GM23338 (cell line): ENCODE measurements around the gene SLC22A3. TPM values are rescaled to one million over a fixed set of nuclear protein-coding genes. Genes with fewer than 3 reads are reported as not detected.

Experiments
- ATAC-seq: fragments of 200-7000 bp; cut with Tn5 transposase; 3 replicates; pipeline ENCODE4 v1.9.1; 2020
- DNase-seq: peaks from one replicate; pipeline ENCODE4 v3.0.0-alpha.2; 2015; ENCODE audit warnings: low spot score
- H2AFZ ChIP-seq: fragments of 200-600 bp; sonication (generic); 2 replicates; pipeline ENCODE4 v1.8.0; 2016; ENCODE audit warnings: antibody characterized with exemption, mild to moderate bottlenecking, moderate library complexity
- H3F3A ChIP-seq: fragments of 200-600 bp; sonication (generic); replicated peaks from 2 replicates; pipeline ENCODE4 v1.8.0; 2017; ENCODE audit warnings: antibody characterized with exemption, mixed run types, low read depth
- H3K27ac ChIP-seq: fragments of 200-600 bp; sonication (generic); 2 replicates; pipeline ENCODE4 v1.6.1; 2016; ENCODE audit warnings: low read depth
- H3K27me3 ChIP-seq: fragments of 200-600 bp; sonication (generic); 2 replicates; pipeline ENCODE4 v1.8.0; 2016; ENCODE audit warnings: mild to moderate bottlenecking, mixed run types, moderate library complexity; ENCODE audit not compliant: insufficient read depth
- H3K36me3 ChIP-seq: fragments of 200-600 bp; sonication (generic); 2 replicates; pipeline ENCODE4 v1.8.0; 2016; ENCODE audit warnings: mild to moderate bottlenecking; ENCODE audit not compliant: insufficient read depth
- H3K4me1 ChIP-seq: fragments of 200-600 bp; sonication (generic); 2 replicates; pipeline ENCODE4 v1.8.0; 2016; ENCODE audit warnings: mild to moderate bottlenecking, moderate library complexity; ENCODE audit not compliant: insufficient read depth
- H3K4me2 ChIP-seq: fragments of 200-600 bp; sonication (generic); 2 replicates; pipeline ENCODE4 v1.7.1; 2017; ENCODE audit warnings: mixed run types
- H3K4me3 ChIP-seq: fragments of 200-600 bp; sonication (generic); 2 replicates; pipeline ENCODE4 v1.6.1; 2016; ENCODE audit warnings: mixed run types
- H3K79me2 ChIP-seq: fragments of 200-600 bp; sonication (generic); replicated peaks from 2 replicates; pipeline ENCODE4 v1.8.0; 2017; ENCODE audit warnings: mild to moderate bottlenecking; ENCODE audit not compliant: insufficient read depth
- H3K9me2 ChIP-seq: fragments of 200-600 bp; sonication (generic); 2 replicates; pipeline ENCODE4 v1.8.0; 2017; ENCODE audit not compliant: insufficient read depth
- H4K20me1 ChIP-seq: fragments of 200-600 bp; sonication (generic); replicated peaks from 2 replicates; pipeline ENCODE4 v1.8.0; 2017; ENCODE audit warnings: mild to moderate bottlenecking; ENCODE audit not compliant: insufficient read depth
- H3K27ac Mint-ChIP-seq: 2 replicates; pipeline ENCODE4 v1.8.0; 2020; ENCODE audit warnings: inconsistent platforms, mild to moderate bottlenecking, moderate library complexity, mixed read lengths
- H3K27me3 Mint-ChIP-seq: 3 replicates; pipeline ENCODE4 v1.8.0; 2022; ENCODE audit warnings: low read depth, mild to moderate bottlenecking, moderate library complexity, mixed read lengths, inconsistent platforms; ENCODE audit not compliant: insufficient read depth, poor library complexity
- H3K36me3 Mint-ChIP-seq: 3 replicates; pipeline ENCODE4 v1.8.0; 2021; ENCODE audit warnings: low read depth, mild to moderate bottlenecking, inconsistent platforms, moderate library complexity, mixed read lengths
- H3K4me1 Mint-ChIP-seq: 3 replicates; pipeline ENCODE4 v1.8.0; 2020; ENCODE audit warnings: mild to moderate bottlenecking, inconsistent platforms, mixed read lengths
- H3K4me3 Mint-ChIP-seq: 3 replicates; pipeline ENCODE4 v1.8.0; 2021; ENCODE audit warnings: moderate library complexity, mild to moderate bottlenecking, inconsistent platforms, mixed read lengths
- H3K9me3 Mint-ChIP-seq: 3 replicates; pipeline ENCODE4 v1.8.0; 2020; ENCODE audit warnings: moderate library complexity, mild to moderate bottlenecking, inconsistent platforms, mixed read lengths
- EZH2 ChIP-seq: fragments of 200-600 bp; sonication (generic); IDR thresholded peaks from one replicate; pipeline ENCODE4 v1.8.0; 2017; ENCODE audit warnings: antibody characterized with exemption, mild to moderate bottlenecking, low read depth; ENCODE audit not compliant: unreplicated experiment
- EZH2phosphoT487 ChIP-seq: fragments of 200-600 bp; sonication (generic); IDR thresholded peaks from one replicate; pipeline ENCODE4 v1.8.1; 2018; ENCODE audit warnings: antibody characterized with exemption; ENCODE audit not compliant: unreplicated experiment
- POLR2AphosphoS5 ChIP-seq: IDR thresholded peaks from 2 replicates; pipeline ENCODE4 v1.6.1; 2016; ENCODE audit warnings: antibody characterized with exemption, low read depth
- STAT1 ChIP-seq: IDR thresholded peaks from one replicate; pipeline ENCODE4 v1.6.1; 2016; ENCODE audit warnings: antibody characterized with exemption; ENCODE audit not compliant: unreplicated experiment
- ZNF114 ChIP-seq: fragments of 250-450 bp; sonication (Bioruptor Pico); IDR thresholded peaks from 2 replicates; pipeline ENCODE4 v1.5.0; 2020; ENCODE audit warnings: mild to moderate bottlenecking, moderate library complexity
- ZNF331 ChIP-seq: fragments of 250-450 bp; sonication (Bioruptor Pico); IDR thresholded peaks from 2 replicates; pipeline ENCODE4 v1.5.0; 2020; ENCODE audit warnings: low read depth, mild to moderate bottlenecking, moderate library complexity
- polyA plus RNA-seq: library from polyadenylated mRNA; unstranded; fragments of >200 nt; fragmentation: Nextera tagmentation; extraction: Ambion mirVana; gene quantifications from 2 replicates; pipeline ENCODE4 v1.2.1, GENCODE V29; 2016
- total RNA-seq: library from RNA; depleted of rRNA; stranded (reverse); fragments of >200 nt; shearing (Covaris generic); gene quantifications from 2 replicates; pipeline ENCODE4 v1.2.3, GENCODE V29; 2014
- TF ChIP-seq, protein P1 (sequence below): IDR thresholded peaks from one replicate; pipeline ENCODE4 v1.6.1; 2018; ENCODE audit warnings: antibody characterized with exemption; ENCODE audit not compliant: unreplicated experiment
- TF ChIP-seq, protein P2 (sequence below): fragments of 250-450 bp; sonication (Bioruptor Pico); IDR thresholded peaks from 2 replicates; pipeline ENCODE4 v1.5.0; 2020; ENCODE audit warnings: mild to moderate bottlenecking, moderate library complexity
- TF ChIP-seq, protein P3 (sequence below): IDR thresholded peaks from 2 replicates; pipeline ENCODE4 v1.6.1; 2016; ENCODE audit warnings: antibody characterized with exemption

SLC22A3 gene
- total and polyA plus RNA-seq, 2 experiments from 2014 or later = 0.78 to 3.2 TPM

DNA sequence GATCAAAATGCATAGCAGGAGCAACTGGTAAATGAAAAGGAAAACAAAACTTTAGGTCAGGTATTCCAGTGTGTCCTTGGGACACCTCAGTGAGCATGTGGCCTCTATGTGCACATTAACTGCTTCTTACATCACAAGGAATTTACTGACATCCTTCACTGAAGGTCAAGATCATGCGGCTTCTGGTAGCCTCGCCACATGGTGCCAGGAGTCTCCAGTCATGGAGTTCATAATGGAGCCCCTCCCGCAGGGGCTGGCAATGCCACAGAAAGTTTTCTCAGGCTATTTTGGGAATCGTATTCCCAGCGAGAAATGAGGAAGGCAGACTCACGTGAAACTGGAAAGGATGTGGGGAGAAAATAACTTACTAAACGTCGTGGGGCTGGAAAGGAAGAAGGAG, 19.7 kb upstream of the SLC22A3 start:
- Mint-ChIP-seq H3K9me3 (peaks cover 3% of the 10 kb centered on the region; the same call in 2 of the 3 replicates), H3K27ac (no peak overlapping the region), H3K4me3 (no peak overlapping the region), H3K36me3 (no peaks in the 10 kb centered on the region), H3K27me3 (peaks cover 5% of the 10 kb centered on the region), H3K4me1 (no peaks in the 10 kb centered on the region; the same call in 2 of the 3 replicates)
- DNase-seq = no peak
- Histone ChIP-seq H2AFZ (peak overlapping the region; percentile 38), H3F3A (no peaks in the 10 kb centered on the region), H3K9me2 (peaks cover 11% of the 10 kb centered on the region; the same call in 1 of the 2 replicates), H4K20me1 (no peaks in the 10 kb centered on the region), H3K4me1 (no peaks in the 10 kb centered on the region), H3K4me3 (no peak overlapping the region), H3K27me3 (no peaks in the 10 kb centered on the region), H3K79me2 (no peaks in the 10 kb centered on the region), H3K27ac (no peak overlapping the region), H3K4me2 (no peak overlapping the region), H3K36me3 (no peaks in the 10 kb centered on the region)
- TF ChIP-seq EZH2 = no peak
- TF ChIP-seq ZNF114 = no peak
- no peak for TF ChIP-seq POLR2AphosphoS5
- TF ChIP-seq ZNF331 (CRISPR knock-in tag) = no peak
- TF ChIP-seq EZH2phosphoT487 = no peak
- TF ChIP-seq, protein P1, sequence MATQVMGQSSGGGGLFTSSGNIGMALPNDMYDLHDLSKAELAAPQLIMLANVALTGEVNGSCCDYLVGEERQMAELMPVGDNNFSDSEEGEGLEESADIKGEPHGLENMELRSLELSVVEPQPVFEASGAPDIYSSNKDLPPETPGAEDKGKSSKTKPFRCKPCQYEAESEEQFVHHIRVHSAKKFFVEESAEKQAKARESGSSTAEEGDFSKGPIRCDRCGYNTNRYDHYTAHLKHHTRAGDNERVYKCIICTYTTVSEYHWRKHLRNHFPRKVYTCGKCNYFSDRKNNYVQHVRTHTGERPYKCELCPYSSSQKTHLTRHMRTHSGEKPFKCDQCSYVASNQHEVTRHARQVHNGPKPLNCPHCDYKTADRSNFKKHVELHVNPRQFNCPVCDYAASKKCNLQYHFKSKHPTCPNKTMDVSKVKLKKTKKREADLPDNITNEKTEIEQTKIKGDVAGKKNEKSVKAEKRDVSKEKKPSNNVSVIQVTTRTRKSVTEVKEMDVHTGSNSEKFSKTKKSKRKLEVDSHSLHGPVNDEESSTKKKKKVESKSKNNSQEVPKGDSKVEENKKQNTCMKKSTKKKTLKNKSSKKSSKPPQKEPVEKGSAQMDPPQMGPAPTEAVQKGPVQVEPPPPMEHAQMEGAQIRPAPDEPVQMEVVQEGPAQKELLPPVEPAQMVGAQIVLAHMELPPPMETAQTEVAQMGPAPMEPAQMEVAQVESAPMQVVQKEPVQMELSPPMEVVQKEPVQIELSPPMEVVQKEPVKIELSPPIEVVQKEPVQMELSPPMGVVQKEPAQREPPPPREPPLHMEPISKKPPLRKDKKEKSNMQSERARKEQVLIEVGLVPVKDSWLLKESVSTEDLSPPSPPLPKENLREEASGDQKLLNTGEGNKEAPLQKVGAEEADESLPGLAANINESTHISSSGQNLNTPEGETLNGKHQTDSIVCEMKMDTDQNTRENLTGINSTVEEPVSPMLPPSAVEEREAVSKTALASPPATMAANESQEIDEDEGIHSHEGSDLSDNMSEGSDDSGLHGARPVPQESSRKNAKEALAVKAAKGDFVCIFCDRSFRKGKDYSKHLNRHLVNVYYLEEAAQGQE = no peak
- TF ChIP-seq, protein P2, sequence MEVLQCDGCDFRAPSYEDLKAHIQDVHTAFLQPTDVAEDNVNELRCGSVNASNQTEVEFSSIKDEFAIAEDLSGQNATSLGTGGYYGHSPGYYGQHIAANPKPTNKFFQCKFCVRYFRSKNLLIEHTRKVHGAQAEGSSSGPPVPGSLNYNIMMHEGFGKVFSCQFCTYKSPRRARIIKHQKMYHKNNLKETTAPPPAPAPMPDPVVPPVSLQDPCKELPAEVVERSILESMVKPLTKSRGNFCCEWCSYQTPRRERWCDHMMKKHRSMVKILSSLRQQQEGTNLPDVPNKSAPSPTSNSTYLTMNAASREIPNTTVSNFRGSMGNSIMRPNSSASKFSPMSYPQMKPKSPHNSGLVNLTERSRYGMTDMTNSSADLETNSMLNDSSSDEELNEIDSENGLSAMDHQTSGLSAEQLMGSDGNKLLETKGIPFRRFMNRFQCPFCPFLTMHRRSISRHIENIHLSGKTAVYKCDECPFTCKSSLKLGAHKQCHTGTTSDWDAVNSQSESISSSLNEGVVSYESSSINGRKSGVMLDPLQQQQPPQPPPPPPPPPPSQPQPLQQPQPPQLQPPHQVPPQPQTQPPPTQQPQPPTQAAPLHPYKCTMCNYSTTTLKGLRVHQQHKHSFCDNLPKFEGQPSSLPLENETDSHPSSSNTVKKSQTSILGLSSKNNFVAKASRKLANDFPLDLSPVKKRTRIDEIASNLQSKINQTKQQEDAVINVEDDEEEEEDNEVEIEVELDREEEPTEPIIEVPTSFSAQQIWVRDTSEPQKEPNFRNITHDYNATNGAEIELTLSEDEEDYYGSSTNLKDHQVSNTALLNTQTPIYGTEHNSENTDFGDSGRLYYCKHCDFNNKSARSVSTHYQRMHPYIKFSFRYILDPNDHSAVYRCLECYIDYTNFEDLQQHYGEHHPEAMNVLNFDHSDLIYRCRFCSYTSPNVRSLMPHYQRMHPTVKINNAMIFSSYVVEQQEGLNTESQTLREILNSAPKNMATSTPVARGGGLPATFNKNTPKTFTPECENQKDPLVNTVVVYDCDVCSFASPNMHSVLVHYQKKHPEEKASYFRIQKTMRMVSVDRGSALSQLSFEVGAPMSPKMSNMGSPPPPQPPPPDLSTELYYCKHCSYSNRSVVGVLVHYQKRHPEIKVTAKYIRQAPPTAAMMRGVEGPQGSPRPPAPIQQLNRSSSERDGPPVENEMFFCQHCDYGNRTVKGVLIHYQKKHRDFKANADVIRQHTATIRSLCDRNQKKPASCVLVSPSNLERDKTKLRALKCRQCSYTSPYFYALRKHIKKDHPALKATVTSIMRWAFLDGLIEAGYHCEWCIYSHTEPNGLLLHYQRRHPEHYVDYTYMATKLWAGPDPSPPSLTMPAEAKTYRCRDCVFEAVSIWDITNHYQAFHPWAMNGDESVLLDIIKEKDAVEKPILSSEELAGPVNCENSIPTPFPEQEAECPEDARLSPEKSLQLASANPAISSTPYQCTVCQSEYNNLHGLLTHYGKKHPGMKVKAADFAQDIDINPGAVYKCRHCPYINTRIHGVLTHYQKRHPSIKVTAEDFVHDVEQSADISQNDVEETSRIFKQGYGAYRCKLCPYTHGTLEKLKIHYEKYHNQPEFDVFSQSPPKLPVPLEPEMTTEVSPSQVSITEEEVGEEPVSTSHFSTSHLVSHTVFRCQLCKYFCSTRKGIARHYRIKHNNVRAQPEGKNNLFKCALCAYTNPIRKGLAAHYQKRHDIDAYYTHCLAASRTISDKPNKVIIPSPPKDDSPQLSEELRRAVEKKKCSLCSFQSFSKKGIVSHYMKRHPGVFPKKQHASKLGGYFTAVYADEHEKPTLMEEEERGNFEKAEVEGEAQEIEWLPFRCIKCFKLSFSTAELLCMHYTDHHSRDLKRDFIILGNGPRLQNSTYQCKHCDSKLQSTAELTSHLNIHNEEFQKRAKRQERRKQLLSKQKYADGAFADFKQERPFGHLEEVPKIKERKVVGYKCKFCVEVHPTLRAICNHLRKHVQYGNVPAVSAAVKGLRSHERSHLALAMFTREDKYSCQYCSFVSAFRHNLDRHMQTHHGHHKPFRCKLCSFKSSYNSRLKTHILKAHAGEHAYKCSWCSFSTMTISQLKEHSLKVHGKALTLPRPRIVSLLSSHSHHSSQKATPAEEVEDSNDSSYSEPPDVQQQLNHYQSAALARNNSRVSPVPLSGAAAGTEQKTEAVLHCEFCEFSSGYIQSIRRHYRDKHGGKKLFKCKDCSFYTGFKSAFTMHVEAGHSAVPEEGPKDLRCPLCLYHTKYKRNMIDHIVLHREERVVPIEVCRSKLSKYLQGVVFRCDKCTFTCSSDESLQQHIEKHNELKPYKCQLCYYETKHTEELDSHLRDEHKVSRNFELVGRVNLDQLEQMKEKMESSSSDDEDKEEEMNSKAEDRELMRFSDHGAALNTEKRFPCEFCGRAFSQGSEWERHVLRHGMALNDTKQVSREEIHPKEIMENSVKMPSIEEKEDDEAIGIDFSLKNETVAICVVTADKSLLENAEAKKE (CRISPR knock-in tag) = no peak
- TF ChIP-seq STAT1 = no peak
- TF ChIP-seq, protein P3, sequence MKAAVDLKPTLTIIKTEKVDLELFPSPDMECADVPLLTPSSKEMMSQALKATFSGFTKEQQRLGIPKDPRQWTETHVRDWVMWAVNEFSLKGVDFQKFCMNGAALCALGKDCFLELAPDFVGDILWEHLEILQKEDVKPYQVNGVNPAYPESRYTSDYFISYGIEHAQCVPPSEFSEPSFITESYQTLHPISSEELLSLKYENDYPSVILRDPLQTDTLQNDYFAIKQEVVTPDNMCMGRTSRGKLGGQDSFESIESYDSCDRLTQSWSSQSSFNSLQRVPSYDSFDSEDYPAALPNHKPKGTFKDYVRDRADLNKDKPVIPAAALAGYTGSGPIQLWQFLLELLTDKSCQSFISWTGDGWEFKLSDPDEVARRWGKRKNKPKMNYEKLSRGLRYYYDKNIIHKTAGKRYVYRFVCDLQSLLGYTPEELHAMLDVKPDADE = no peak
- ATAC-seq = no peak
